Activated T-helper 1 cell treated with anti-CD3 and anti-CD28 coated beads, Interleukin-12 subunit alpha, Interleukin-12 subunit beta, Interleukin-2, Interleukin-4 antibody, amounts not matched to agents 30 ng/mL and 10 ng/mL and 1 ng/mL, durations not matched to agents 14 hours and 24 hours and 36 hours (primary cell): ENCODE data around the gene MCC. TPM values are rescaled to one million over a fixed set of nuclear protein-coding genes. Genes with fewer than 3 reads are reported as not detected.

Experiments used
- DNase-seq: peaks from one replicate; pipeline ENCODE4 v3.0.0; 2021; ENCODE audit warnings: low spot score
- H3K27ac Mint-ChIP-seq: one replicate; pipeline ENCODE4 v1.8.0; 2021; ENCODE audit warnings: mild to moderate bottlenecking, mixed read lengths
- H3K27me3 Mint-ChIP-seq: one replicate; pipeline ENCODE4 v1.8.0; 2022; ENCODE audit warnings: mild to moderate bottlenecking, moderate library complexity, mixed read lengths; ENCODE audit not compliant: insufficient read depth
- H3K36me3 Mint-ChIP-seq: one replicate; pipeline ENCODE4 v1.8.0; 2021; ENCODE audit warnings: low read depth, mixed read lengths
- H3K4me1 Mint-ChIP-seq: one replicate; pipeline ENCODE4 v1.8.0; 2021; ENCODE audit warnings: low read depth, mixed read lengths
- H3K4me3 Mint-ChIP-seq: one replicate; pipeline ENCODE4 v1.8.0; 2021; ENCODE audit warnings: mild to moderate bottlenecking, moderate library complexity, mixed read lengths
- H3K9me3 Mint-ChIP-seq: one replicate; pipeline ENCODE4 v1.8.0; 2021; ENCODE audit warnings: mixed read lengths
- intact Hi-C: fragments of 100-400 bp; cut with micrococcal nuclease; formaldehyde crosslinking; loops from one replicate; pipeline ENCODE4 v1.15.1; 2024
- total RNA-seq: library from RNA; stranded (reverse); gene quantifications from 2 replicates; pipeline ENCODE4 v1.2.3, GENCODE V29; 2022

MCC gene
- total RNA-seq, 1 donor from 2014 or later = 1.3 TPM

- Mint-ChIP-seq H3K27ac (no peak overlapping the region), H3K27me3 (peaks cover 43% of the 10 kb centered on the region), H3K9me3 (no peaks in the 10 kb centered on the region), H3K36me3 (no peaks in the 10 kb centered on the region), H3K4me3 (no peak overlapping the region), H3K4me1 (no peaks in the 10 kb centered on the region)
- intact Hi-C loops = no loop called here
- DNase-seq = no peak
Observed at GRCh38 chr5:113233606-113234005, 254.6 kb downstream of the MCC start.

DNA sequence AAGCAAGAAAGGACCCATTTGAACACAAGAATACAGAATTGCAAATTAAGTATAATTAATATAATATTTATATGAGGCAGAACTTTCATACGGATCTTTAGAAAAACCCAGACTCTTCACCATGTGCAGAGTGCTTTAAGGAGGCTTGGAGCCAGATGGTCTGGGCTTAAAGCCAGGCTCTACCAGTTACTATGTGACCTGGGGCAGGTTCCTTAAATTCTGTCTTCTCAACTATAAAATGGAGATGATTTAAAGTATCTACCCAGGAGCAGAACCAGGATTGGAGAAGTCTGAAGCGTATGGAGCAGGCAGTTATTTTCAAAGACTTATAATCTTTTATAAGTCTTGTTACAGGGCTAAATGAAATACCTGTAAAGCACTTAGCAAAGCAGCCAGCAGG, 255.6 kb downstream of the MCC start:
- no peaks in the 10 kb centered on the region for H3K9me3 Mint-ChIP-seq
- H3K36me3 Mint-ChIP-seq = no peaks in the 10 kb centered on the region
- intact Hi-C loops = no loop called here
- no peaks in the 10 kb centered on the region for H3K4me1 Mint-ChIP-seq
- H3K27ac Mint-ChIP-seq = no peak overlapping the region
- H3K4me3 Mint-ChIP-seq = no peak overlapping the region
- no peak for DNase-seq
- H3K27me3 Mint-ChIP-seq = peaks cover 35% of the 10 kb centered on the region

- H3K4me3 Mint-ChIP-seq = no peak overlapping the region
- intact Hi-C loops = no loop called here
Observed at GRCh38 chr5:113232221-113232620, 256.0 kb downstream of the MCC start.

GRCh38 chr5:113231653-113232000, 256.6 kb downstream of the MCC start:
- peaks cover 27% of the 10 kb centered on the region for H3K27me3 Mint-ChIP-seq
- intact Hi-C loops = no loop called here
- no peaks in the 10 kb centered on the region for H3K9me3 Mint-ChIP-seq
- no peak overlapping the region for H3K4me3 Mint-ChIP-seq
- no peak overlapping the region for H3K27ac Mint-ChIP-seq
- H3K36me3 Mint-ChIP-seq = no peaks in the 10 kb centered on the region
- H3K4me1 Mint-ChIP-seq = no peaks in the 10 kb centered on the region
- DNase-seq = no peak

More at GRCh38 chr5:113232221-113232620, 256.0 kb downstream of the MCC start:
- H3K36me3 Mint-ChIP-seq = no peaks in the 10 kb centered on the region
- no peaks in the 10 kb centered on the region for H3K9me3 Mint-ChIP-seq
- peaks cover 31% of the 10 kb centered on the region for H3K27me3 Mint-ChIP-seq
- no peak overlapping the region for H3K27ac Mint-ChIP-seq
- H3K4me1 Mint-ChIP-seq = no peaks in the 10 kb centered on the region
- DNase-seq = no peak

DNA sequence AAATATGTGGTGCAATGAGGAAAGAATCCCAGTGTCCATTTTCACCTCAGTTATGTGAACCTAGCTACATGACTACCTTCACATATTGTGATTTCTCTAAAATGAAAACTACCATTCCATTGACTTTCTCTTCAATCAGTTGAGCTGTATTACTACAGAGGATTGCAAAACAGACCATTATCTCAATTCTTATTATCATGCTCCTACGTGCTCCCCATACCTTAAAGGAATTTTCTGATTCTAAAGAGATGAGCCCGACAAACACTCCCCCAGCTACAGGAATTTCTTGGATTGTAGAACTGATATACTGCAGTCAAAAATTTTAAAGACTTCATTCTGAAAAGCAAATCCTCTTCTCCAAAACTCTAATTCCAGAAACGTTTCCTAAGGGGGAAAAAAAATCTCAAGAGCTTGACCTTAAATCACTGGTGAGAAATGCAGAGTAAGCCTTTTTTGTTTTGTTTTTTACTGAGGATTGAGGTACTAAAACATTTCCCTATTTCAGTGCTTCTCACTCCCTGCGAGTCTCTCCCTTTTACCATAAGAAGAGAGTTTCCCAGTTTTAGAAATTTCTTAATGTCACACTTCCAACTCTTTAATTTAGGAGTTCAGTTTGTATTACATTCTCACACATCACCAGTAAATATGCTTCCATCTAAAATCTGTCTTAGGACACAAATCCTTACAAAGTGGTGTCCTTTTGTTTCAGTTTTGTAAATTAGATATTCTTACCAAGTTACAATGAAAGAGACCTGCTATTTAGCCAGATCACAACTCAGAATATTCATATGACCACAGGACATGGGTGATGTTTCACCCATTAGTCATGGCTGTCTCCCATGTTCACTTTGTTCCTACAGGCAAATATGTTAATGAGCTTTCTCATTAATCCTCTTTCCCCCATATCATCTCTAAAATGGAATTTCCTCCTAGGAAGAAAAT, 257.3 kb downstream of the MCC start:
- Mint-ChIP-seq H3K4me3 (no peak overlapping the region), H3K27me3 (peaks cover 21% of the 10 kb centered on the region), H3K4me1 (no peaks in the 10 kb centered on the region), H3K9me3 (no peaks in the 10 kb centered on the region), H3K36me3 (no peaks in the 10 kb centered on the region), H3K27ac (no peak overlapping the region)
- intact Hi-C loops = no loop called here
- no peak for DNase-seq

DNA sequence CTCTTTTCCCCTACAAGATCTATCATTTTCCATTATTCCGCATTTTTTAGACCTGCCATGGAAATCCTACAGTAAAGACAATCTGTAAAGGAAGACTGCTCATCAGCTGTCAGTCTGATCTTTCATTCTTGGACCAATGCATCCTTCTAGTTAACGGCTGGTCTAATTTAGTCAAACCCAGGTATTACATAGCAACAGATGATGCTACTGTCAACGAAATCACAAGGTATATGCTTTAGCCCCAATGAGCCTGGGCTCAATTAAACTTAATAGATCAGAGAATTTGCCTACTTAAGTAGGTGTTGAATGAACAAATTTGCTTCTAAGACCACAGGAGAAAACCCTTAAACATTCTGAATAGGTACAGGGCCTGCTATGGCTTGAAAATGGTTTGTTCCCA, 260.5 kb downstream of the MCC start:
- Mint-ChIP-seq H3K9me3 (no peaks in the 10 kb centered on the region), H3K4me3 (no peak overlapping the region), H3K27ac (no peak overlapping the region), H3K27me3 (peaks cover 15% of the 10 kb centered on the region), H3K36me3 (no peaks in the 10 kb centered on the region), H3K4me1 (no peaks in the 10 kb centered on the region)
- intact Hi-C loops = no loop called here
- DNase-seq = no peak

DNA sequence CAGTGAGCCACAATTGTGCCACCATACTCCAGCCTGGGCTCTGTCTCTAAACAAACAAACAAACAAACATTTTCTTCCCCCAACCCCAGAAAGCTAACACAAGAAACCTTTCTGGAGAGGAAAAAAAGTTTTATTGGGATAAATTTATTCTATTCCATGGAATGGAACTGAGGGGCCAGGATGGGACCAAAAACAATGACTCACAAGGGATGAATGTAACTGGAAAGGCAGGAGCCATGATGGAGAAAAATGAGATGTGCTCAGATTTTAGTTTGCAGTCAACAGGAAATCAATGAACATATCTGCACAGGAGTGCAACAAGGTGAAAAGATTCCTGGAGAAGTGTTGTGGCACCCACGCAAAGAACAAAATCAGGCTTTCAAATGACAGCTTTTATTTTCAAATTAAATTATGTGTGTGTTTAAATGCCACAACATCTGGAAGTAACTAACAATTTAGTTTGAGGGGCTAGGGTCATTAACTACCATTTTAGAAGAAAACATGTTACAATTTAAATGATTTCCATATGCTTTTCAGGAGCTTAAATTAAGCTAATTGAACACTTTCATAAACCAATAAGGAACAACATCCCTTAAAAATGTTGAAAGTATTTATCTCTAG, 262.0 kb downstream of the MCC start:
- Mint-ChIP-seq H3K4me1 (no peaks in the 10 kb centered on the region), H3K9me3 (no peaks in the 10 kb centered on the region), H3K36me3 (no peaks in the 10 kb centered on the region), H3K4me3 (no peak overlapping the region), H3K27ac (no peak overlapping the region), H3K27me3 (peaks cover 18% of the 10 kb centered on the region)
- no peak for DNase-seq
- intact Hi-C loops = no loop called here

- no peaks in the 10 kb centered on the region for H3K4me1 Mint-ChIP-seq
- intact Hi-C loops = no loop called here
- H3K27me3 Mint-ChIP-seq = peaks cover 15% of the 10 kb centered on the region
- no peaks in the 10 kb centered on the region for H3K9me3 Mint-ChIP-seq
- H3K4me3 Mint-ChIP-seq = no peak overlapping the region
- H3K36me3 Mint-ChIP-seq = no peaks in the 10 kb centered on the region
- DNase-seq = no peak
- H3K27ac Mint-ChIP-seq = no peak overlapping the region
Observed at GRCh38 chr5:113225259-113225658, 263.0 kb downstream of the MCC start.

DNA sequence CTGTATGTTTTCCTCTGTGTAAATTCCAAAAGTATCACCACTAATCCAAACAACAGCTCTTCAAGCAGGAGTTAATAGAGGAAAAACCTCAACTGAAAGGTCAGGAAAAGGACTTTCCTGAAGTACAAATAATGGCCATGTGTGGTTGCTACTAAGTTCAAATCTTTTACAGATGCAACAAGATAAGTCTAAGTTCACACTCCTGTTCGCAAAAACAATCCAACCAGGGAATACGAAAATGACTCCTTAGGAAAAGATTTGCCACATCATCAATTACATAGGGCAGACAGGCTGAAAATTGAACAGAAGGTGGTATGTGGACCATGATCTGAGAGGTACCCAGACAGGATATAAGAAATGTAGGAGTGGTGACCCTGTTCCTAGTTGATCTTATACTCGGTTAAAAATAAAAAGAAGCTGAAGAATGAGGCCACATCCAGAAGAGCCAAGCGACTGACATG, 263.6 kb downstream of the MCC start:
- no peaks in the 10 kb centered on the region for H3K9me3 Mint-ChIP-seq
- H3K27me3 Mint-ChIP-seq = peaks cover 15% of the 10 kb centered on the region
- H3K4me1 Mint-ChIP-seq = no peaks in the 10 kb centered on the region
- no peak for DNase-seq
- H3K4me3 Mint-ChIP-seq = no peak overlapping the region
- H3K36me3 Mint-ChIP-seq = no peaks in the 10 kb centered on the region
- intact Hi-C loops = no loop called here
- H3K27ac Mint-ChIP-seq = no peak overlapping the region

- intact Hi-C loops = no loop called here
- no peak for DNase-seq
- H3K4me1 Mint-ChIP-seq = no peaks in the 10 kb centered on the region
- H3K36me3 Mint-ChIP-seq = no peaks in the 10 kb centered on the region
- no peak overlapping the region for H3K27ac Mint-ChIP-seq
- H3K27me3 Mint-ChIP-seq = peaks cover 13% of the 10 kb centered on the region
- H3K9me3 Mint-ChIP-seq = no peaks in the 10 kb centered on the region
- H3K4me3 Mint-ChIP-seq = no peak overlapping the region
Observed at GRCh38 chr5:113223831-113224604, 264.2 kb downstream of the MCC start.

GRCh38 chr5:113223315-113223714, 264.9 kb downstream of the MCC start:
- no peak for DNase-seq
- Mint-ChIP-seq H3K27ac (no peak overlapping the region), H3K27me3 (peaks cover 13% of the 10 kb centered on the region), H3K4me1 (no peaks in the 10 kb centered on the region), H3K4me3 (no peak overlapping the region), H3K36me3 (no peaks in the 10 kb centered on the region), H3K9me3 (no peaks in the 10 kb centered on the region)
- intact Hi-C loops = no loop called here

DNA sequence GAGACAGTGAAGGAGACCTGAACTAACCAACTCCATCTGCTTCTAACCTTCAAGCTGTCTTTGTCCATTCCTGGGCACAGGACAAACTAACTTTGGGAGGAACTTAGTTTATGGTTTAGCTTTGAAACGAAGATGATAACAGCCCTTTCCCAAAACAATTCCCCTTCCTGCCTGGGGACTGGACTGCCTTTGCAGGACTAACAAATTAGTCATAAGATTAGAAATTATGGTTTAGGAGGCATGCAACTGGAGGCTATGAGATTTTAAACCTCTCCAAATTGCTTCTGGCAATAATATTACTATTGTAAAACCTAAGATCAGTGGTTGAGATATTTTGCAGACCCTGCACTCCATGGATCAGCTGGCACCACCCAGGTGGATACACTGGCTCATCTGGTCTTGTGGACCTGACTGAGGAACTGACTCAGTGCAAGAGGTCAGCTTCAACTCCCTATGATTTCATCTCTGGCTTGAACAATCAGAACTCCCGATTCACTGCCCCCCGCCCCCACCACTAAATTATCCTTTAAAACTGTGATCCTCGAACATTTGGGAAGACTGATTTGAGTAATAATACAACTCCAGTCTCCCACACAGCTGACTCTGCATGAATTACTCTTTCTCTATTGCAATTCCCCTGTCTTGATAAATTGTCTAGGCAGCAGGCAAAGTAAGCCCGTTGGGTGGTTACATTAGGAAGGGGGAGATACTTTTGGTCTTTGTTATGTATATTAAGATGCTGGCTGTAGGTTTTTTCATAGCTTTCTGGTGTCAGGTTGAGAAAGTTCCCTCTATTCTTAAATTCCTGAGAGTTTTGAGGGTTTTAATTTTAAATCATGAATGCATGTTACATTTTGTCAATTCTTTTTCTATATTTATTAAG, 266.7 kb downstream of the MCC start:
- no peak for DNase-seq
- peaks cover 16% of the 10 kb centered on the region for H3K27me3 Mint-ChIP-seq
- H3K4me3 Mint-ChIP-seq = no peak overlapping the region
- no peaks in the 10 kb centered on the region for H3K36me3 Mint-ChIP-seq
- H3K9me3 Mint-ChIP-seq = no peaks in the 10 kb centered on the region
- no peaks in the 10 kb centered on the region for H3K4me1 Mint-ChIP-seq
- intact Hi-C loops = no loop called here
- no peak overlapping the region for H3K27ac Mint-ChIP-seq
